Stimulated activated CD8-positive, alpha-beta memory T cell treated with anti-CD3 and anti-CD28 coated beads, Interleukin-12 subunit alpha, Interleukin-12 subunit beta, amount 100 ng/mL, for 4 hours (primary cell): ENCODE results near the gene SLCO4C1.

Source experiments
- DNase-seq: peaks from one replicate; pipeline ENCODE4 v3.0.0-alpha.2; 2020; ENCODE audit warnings: low read depth

SLCO4C1 gene

DNA sequence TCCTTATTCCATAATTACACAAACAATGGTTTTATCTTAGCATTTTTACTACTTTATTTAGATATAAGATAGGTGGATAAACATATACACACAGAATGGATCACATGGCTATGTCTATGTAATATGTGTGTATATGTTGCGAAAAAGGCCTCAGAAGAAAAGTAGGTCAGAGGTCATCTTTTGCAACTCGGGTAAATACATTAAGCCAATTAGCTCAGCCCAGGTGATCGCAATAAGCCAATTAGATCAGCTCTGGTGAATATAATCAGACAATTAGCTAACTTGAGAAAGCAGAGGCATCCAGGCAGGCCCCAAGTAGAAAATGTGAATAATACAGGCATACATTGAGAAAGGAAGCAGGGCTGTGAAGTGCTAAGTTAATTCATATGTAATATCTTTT, 24.3 kb downstream of the SLCO4C1 start:
- DNase-seq: no peak

DNA sequence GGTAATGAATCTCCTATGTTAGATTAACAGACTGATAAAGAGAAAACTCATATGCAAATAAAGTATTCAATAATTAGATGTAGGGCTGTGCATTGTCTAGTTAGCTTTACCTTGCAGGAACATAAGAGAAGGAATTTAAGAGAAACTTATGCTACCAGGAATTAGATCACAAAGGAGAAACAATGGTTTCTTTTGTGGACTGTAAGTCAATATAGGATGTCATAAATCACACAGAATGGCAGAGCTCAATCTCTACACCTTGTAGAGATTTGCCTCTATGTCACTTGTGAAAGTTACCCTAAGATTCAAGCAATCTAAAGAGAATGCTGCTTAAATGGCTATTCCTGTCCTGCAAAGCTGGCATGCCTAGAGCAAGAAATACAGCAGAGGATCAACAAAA, 26.0 kb downstream of the SLCO4C1 start:
- no peak for DNase-seq

DNA sequence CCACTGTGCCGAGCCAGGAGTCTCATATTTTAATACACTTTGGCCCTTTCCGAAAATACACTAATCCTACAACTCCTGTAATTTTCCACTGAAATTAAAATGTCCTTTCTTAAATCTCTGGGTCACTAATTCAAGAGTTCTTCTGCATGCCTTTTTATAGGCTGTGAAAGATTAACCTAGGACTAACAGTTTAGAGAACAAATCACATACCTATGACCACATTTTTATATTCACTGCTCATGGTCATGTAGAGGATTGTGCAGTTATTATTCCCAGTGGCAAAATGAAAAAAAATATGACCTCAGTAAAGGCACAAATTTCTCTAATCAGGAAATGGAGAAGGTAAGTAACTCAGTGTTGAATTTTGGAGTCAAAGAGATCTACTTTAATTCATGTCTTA, 33.4 kb downstream of the SLCO4C1 start:
- DNase-seq: no peak

DNA sequence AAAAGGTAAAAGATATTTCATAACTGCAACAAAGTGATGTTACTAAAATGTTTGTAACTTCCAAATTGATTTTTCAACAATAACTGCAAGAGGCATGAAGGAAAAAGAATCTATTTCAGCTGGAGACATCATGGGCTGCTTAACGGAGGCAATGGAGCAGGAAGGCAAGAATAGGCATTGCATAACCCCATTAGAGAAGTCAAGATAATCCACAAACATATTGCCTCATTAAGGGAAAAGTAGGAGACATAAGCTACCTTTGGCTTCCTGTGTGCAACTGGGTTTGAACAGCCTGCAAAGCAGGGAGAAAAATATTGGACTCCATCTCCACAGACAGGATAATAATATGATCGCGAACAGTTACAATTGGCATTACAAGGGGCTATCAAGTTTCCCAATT, 46.7 kb downstream of the SLCO4C1 start:
- DNase-seq: no peak

DNA sequence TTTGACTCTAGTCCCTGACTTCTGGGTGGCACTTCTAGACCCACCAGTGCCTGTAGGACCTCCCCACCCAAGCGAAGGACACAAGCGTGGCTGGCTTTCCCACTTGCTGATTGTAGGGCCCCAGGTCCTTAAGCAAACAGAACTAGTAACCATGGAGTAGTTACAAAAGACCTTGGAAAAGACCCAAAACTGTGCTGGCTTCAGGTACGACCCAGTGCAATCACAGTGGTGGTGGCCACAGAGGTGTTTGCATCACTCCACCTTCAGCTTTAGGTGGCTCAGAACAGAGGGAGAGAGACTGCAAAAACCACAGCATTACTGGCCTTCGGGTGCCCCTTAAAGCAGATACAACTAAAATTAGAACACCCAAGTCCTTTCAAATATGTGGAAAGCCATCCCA, 52.9 kb downstream of the SLCO4C1 start:
- no peak for DNase-seq

DNA sequence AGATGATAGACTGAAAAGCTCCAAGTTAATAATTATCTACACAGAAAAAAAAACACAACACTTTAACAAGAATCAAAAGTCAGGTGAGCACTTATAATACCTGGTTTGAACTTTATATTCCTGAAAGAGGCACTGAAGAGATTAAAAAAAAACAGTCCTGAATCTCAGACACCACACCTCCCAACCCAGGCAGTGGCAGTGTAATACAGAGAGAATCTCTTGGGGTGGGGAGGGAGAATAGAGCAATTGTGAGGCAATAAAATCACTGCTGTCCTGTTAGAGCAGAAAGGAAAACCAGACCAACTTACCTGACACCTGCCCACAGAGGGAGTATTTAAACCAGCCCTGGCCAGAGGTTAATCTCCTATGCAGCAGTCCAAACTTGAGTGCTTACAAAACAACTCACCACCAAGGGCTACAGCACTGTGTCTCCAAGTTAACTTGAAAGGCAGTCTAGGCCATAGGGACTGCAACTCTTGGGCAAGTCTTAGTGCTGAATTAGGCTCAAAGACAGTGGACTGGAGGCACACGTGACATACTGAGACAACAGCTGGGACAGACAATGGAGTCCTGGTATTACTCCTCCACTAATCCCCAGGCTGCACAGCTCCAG, 54.2 kb downstream of the SLCO4C1 start:
- DNase-seq: no peak

DNA sequence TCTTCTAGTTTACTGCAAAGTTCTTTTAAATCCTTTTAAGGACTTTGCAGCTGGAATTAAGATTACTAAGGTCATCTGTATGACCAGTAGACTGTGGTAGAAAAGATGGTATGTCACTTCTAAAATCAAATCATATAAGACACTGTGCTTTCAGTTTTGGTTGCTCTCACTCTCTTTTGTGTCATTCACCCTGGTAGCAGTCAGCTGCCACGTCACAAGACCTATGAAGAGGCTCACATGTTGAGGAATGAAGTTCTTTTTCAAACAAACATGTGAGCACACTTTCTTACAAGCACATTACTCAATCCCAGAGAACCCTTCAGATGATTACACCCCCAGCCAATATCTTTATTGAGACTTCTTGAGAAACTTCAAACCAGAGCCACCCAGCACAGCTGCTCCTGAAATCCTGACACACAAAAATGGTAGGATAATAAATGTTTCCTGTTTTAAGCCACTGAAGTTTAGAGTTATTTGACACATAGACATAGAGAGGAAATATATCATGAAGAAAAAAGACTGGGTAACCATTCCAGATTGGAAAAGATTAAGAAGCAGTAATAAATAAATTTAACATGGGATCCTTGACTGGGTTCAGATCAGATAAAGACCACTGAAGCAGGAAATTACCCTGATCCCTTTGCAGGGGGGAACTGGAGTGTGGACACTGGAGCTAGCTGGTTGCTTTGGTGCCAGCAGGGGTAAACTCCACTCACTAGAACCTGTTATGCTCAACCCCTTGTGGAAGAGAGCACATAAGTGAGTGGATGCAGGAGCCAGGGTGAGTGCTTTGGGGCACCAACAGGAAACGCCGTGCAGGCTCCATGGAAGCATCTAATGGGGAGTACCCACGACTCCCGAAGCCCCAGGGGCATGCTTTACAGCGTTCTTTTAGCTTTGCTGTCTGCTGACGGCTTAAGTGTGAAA, 64.1 kb downstream of the SLCO4C1 start:
- no peak for DNase-seq

- DNase-seq: no peak
These were observed 66.4 kb downstream of the SLCO4C1 start for GRCh38 chr5:102229685-102230084.

DNA sequence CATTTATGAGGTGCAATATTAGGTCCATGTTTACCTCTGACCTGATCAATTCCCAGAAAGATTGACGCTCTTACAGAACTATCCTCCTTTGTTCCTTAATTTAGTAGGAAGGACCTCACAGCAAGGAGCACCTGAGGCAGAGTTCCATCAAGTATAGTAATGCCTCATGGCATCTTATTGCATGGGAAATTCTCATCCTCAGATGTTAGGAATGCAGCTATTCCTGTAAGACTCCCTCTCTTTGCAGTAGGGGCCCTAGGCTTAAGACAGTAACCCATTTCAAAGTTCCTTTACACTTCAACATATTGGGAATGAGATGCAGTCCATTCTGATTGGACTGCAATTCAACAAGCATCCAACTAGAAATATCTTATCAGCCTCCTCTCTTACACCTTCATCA, 69.8 kb downstream of the SLCO4C1 start:
- no peak for DNase-seq

DNA sequence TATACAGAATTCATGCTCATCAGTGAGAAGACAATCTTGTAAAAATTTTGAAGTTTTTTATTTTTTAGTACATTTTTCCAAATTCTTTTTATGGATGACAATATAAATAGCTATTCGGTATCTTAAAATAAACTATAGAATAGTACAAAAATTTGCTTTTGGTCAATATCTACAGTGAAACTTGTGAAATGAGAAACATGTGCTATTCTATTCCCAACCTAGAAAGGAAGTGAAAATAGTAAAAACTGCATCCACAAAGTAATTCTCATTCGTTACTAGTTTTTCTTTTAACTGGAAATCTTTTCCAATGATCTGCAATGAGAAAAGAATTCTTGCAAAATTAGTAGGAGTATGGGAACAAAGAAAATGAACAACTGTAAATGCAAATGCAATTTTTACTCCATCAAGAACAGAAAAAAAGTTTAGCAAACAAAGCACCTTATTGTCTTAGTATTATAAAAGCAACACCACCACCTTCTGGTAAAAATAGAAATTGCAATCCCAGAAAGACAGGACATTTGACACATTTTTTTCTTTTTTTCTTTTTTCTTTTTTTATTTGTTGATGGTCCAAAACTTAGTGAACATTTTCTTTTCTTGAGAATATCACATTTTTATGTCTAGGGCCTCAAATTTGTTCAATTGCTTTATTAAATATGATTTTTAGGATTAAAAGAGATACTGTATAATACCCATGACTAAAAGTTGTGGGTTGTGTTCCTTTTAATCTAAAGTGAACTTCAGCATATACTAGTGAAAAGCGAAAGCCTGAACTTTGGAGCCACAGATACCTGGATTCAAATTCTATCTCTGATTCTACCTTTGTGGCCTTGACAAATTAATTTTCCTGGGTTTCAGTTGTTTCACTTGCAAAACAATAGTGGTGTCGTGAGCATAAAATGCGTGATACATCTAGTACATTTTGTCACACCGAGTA, 72.3 kb downstream of the SLCO4C1 start:
- no peak for DNase-seq

GRCh38 chr5:102222772-102223171, 73.3 kb downstream of the SLCO4C1 start:
- no peak for DNase-seq

DNA sequence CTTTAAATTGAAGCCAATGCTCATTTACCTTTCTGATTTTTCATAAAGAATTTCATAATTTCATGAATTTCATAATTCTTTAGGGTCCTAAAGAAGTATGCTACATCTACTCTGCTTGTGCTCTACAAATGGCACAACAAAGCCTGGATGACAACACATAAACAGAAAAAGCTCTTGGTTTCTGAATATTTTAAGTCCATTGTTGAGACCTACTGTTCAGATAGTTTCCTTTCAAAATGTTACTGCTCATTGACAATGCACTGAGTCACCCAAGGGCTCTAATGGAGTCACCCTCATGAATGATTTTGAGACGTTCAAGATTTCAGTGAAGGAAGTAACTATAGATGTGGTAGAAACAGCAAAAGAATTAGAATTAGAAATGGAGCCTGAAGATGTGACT, 74.1 kb downstream of the SLCO4C1 start:
- no peak for DNase-seq

- no peak for DNase-seq
These were observed 77.9 kb downstream of the SLCO4C1 start for GRCh38 chr5:102218159-102218558.

DNA sequence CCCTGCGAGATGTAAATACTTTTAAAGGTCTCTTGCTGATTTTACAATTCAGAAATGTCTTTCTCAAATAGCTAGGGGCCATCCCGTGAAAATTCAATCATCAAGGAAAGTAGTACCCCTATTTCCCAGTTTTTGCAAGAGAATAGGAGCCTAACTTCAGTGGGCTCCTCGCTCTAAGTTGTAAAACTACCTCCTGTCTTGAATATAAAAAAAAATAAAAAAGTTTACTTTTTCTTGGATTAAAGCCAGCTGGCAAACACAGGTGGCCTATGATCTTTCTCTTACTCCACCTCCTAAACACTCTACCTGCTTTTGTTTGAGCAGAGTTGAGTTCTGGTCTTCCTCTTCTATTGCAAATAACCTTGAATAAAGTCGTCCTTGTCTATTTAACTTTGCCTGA, 79.4 kb downstream of the SLCO4C1 start:
- DNase-seq: no peak

DNA sequence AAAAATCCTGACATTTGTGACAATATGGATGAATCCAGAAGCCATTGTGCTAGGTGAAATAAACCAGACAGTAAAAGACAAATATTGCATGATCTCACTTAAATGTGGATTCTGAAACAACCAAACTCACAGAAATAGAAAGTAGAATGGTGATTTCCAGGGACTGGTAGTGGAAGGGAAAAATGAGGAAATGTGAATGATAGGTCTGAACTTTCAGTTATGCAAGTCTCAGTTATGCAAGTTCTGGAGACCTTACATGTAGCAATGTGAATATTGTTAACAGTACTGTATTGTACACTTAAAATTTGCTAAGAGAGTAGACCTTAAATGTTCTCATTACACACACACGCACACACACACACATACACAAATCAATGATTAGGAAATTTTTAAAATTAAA, 84.9 kb downstream of the SLCO4C1 start:
- DNase-seq: no peak

DNA sequence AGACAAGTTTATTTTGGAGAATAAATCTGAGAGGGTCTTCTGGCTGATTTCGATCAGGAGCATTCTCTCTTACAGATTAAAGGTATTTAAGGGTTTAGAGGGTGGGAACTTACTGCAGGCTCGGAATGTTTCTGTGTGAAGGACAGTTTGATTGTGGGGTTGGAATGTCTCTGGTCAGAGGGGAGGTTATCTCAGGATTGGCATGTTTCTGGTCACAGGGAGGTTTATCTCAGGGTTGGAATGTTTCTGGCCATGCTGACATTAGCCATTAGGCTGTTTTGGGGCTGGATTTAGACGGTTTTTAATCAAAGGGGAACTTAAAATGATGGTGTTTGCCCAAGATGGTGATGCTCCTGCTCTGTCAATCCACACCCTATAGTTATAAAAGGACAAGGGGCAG, 95.2 kb downstream of the SLCO4C1 start:
- no peak for DNase-seq

GRCh38 chr5:102196481-102196880, 99.6 kb downstream of the SLCO4C1 start:
- no peak for DNase-seq
